CD4-positive, CD25-positive, alpha-beta regulatory T cell (primary cell): ENCODE results near the gene CLPTM1L. TPM values are rescaled to one million over a fixed set of nuclear protein-coding genes. Genes with fewer than 3 reads are reported as not detected.

ENCODE experiments used
- ATAC-seq, 2 donors: fragments of 150-1000 bp; cut with Tn5 transposase; one replicate each; pipeline ENCODE4 v1.10.0; 2021; ENCODE audit warnings: low read depth in 2 of 2, moderate number of reproducible peaks in 2 of 2, moderate library complexity in 1 of 2
- DNase-seq, 3 donors: peaks; one replicate each; pipeline versions ENCODE4 v3.0.0 to v3.0.0-alpha.2; 2012 to 2022; ENCODE audit warnings: mixed read lengths in 1 of 3
- H3K27ac ChIP-seq: one replicate; pipeline ENCODE4 v1.7.0; 2013; ENCODE audit warnings: mild to moderate bottlenecking, low read length; ENCODE audit not compliant: insufficient read depth, poor library complexity, severe bottlenecking
- H3K27me3 ChIP-seq: one replicate; pipeline ENCODE4 v1.7.0; 2013; ENCODE audit warnings: low read length; ENCODE audit not compliant: control insufficient read depth, insufficient read depth
- H3K36me3 ChIP-seq: one replicate; pipeline ENCODE4 v1.7.0; 2013; ENCODE audit warnings: mild to moderate bottlenecking, low read length, moderate library complexity; ENCODE audit not compliant: control insufficient read depth, insufficient read depth
- H3K4me1 ChIP-seq: 2 replicates; pipeline ENCODE4 v1.7.0; 2013; ENCODE audit warnings: mild to moderate bottlenecking, low read length; ENCODE audit not compliant: insufficient read depth, control insufficient read depth, poor library complexity, severe bottlenecking
- H3K4me3 ChIP-seq: one replicate; pipeline ENCODE4 v1.7.0; 2013; ENCODE audit warnings: low read depth, mild to moderate bottlenecking, low read length, moderate library complexity
- H3K9me3 ChIP-seq, 2 experiments: 1 replicate in 1 of 2; 2 replicates in 1 of 2; pipeline ENCODE4 v1.7.0; 2013; ENCODE audit warnings: low read length in 2 of 2, mild to moderate bottlenecking in 1 of 2, moderate library complexity in 1 of 2; ENCODE audit not compliant: control insufficient read depth in 2 of 2
- H3K27ac Mint-ChIP-seq, 3 donors: one replicate each; pipeline ENCODE4 v1.8.0; 2020 to 2022; ENCODE audit warnings: mild to moderate bottlenecking in 3 of 3, mixed read lengths in 3 of 3, moderate library complexity in 2 of 3
- H3K27me3 Mint-ChIP-seq: one replicate; pipeline ENCODE4 v1.8.0; 2022; ENCODE audit warnings: mild to moderate bottlenecking, mixed read lengths
- H3K36me3 Mint-ChIP-seq: one replicate; pipeline ENCODE4 v1.8.0; 2020; ENCODE audit warnings: mixed read lengths
- H3K4me1 Mint-ChIP-seq, 4 donors: one replicate each; pipeline ENCODE4 v1.8.0; 2020 to 2022; ENCODE audit warnings: mixed read lengths in 4 of 4, mild to moderate bottlenecking in 1 of 4
- H3K4me3 Mint-ChIP-seq, 4 donors: one replicate each; pipeline ENCODE4 v1.8.0; 2020 to 2022; ENCODE audit warnings: mild to moderate bottlenecking in 4 of 4, mixed read lengths in 4 of 4, moderate library complexity in 3 of 4
- H3K9me3 Mint-ChIP-seq, 7 donors: one replicate each; pipeline ENCODE4 v1.8.0; 2020 to 2022; ENCODE audit warnings: mixed read lengths in 7 of 7, mild to moderate bottlenecking in 3 of 7, moderate library complexity in 2 of 7
- polyA plus RNA-seq, 4 donors: library from polyadenylated mRNA; unstranded; fragments of 300-500 nt; fragmentation: Illumina TruSeq; gene quantifications; one replicate each; pipeline ENCODE4 v1.2.3, GENCODE V29; 2021
- total RNA-seq: library from RNA; stranded (reverse); gene quantifications from one replicate; pipeline ENCODE4 v1.2.3, GENCODE V29; 2022

Gene CLPTM1L
- total and polyA plus RNA-seq, 5 donors from 2014 or later, result 25.3 to 104 (median 58.8) TPM

GRCh38 chr5:1370006-1370405, 25.1 kb upstream of the CLPTM1L start:
- ATAC-seq (no peak), DNase-seq (no peak)
- no peak overlapping the region for H3K4me3 ChIP-seq
- Mint-ChIP-seq H3K9me3 (no peaks in the 10 kb centered on the region), H3K4me1 (peaks cover 0 to 4% (median 0%) of the 10 kb centered on the region in 4 donors), H3K27ac (no peak overlapping the region), H3K27me3 (peaks cover 27% of the 10 kb centered on the region), H3K4me3 (no peak overlapping the region), H3K36me3 (no peaks in the 10 kb centered on the region)
- no peak overlapping the region for H3K27ac ChIP-seq
- H3K27me3 ChIP-seq, result no peaks in the 10 kb centered on the region
- H3K36me3 ChIP-seq, result no peaks in the 10 kb centered on the region
- no peaks in the 10 kb centered on the region for H3K4me1 ChIP-seq
- H3K9me3 ChIP-seq, result no peaks in the 10 kb centered on the region

- Histone ChIP-seq H3K27me3 (no peaks in the 10 kb centered on the region), H3K9me3 (no peaks in the 10 kb centered on the region), H3K4me1 (no peaks in the 10 kb centered on the region), H3K27ac (no peak overlapping the region), H3K4me3 (no peak overlapping the region), H3K36me3 (no peaks in the 10 kb centered on the region)
- Mint-ChIP-seq H3K36me3 (no peaks in the 10 kb centered on the region), H3K4me1 (peaks cover 0 to 4% (median 0%) of the 10 kb centered on the region in 4 donors), H3K9me3 (no peaks in the 10 kb centered on the region), H3K4me3 (no peak overlapping the region), H3K27me3 (peaks cover 36% of the 10 kb centered on the region), H3K27ac (no peak overlapping the region)
- DNase-seq, result no peak
- ATAC-seq, result no peak
Observed at GRCh38 chr5:1368756-1369155, 23.9 kb upstream of the CLPTM1L start.

- Mint-ChIP-seq H3K27ac (no peak overlapping the region), H3K4me3 (no peak overlapping the region), H3K9me3 (no peaks in the 10 kb centered on the region), H3K36me3 (no peaks in the 10 kb centered on the region), H3K27me3 (peaks cover 36% of the 10 kb centered on the region), H3K4me1 (peaks cover 0 to 4% (median 0%) of the 10 kb centered on the region in 4 donors)
- no peaks in the 10 kb centered on the region for H3K9me3 ChIP-seq
- ATAC-seq (no peak), DNase-seq (no peak)
- no peaks in the 10 kb centered on the region for H3K27me3 ChIP-seq
- no peak overlapping the region for H3K27ac ChIP-seq
- no peak overlapping the region for H3K4me3 ChIP-seq
- no peaks in the 10 kb centered on the region for H3K4me1 ChIP-seq
- no peaks in the 10 kb centered on the region for H3K36me3 ChIP-seq
Observed at GRCh38 chr5:1368236-1368635, 23.3 kb upstream of the CLPTM1L start.

- no peaks in the 10 kb centered on the region for H3K27me3 ChIP-seq
- H3K4me1 ChIP-seq, result no peaks in the 10 kb centered on the region
- Mint-ChIP-seq H3K27me3 (peaks cover 36% of the 10 kb centered on the region), H3K4me1 (no peaks in the 10 kb centered on the region), H3K9me3 (no peaks in the 10 kb centered on the region), H3K36me3 (no peaks in the 10 kb centered on the region), H3K27ac (no peak overlapping the region), H3K4me3 (no peak overlapping the region)
- H3K27ac ChIP-seq, result no peak overlapping the region
- no peak for DNase-seq
- H3K4me3 ChIP-seq, result no peak overlapping the region
- ATAC-seq, result no peak
- H3K9me3 ChIP-seq, result no peaks in the 10 kb centered on the region
- H3K36me3 ChIP-seq, result no peaks in the 10 kb centered on the region
Observed at GRCh38 chr5:1367149-1367548, 22.2 kb upstream of the CLPTM1L start.

- ATAC-seq, result no peak
- Histone ChIP-seq H3K36me3 (no peaks in the 10 kb centered on the region), H3K4me1 (no peaks in the 10 kb centered on the region), H3K4me3 (no peak overlapping the region), H3K9me3 (no peaks in the 10 kb centered on the region), H3K27ac (no peak overlapping the region), H3K27me3 (no peaks in the 10 kb centered on the region)
- Mint-ChIP-seq H3K4me1 (no peaks in the 10 kb centered on the region), H3K4me3 (no peak overlapping the region), H3K9me3 (no peaks in the 10 kb centered on the region), H3K36me3 (no peaks in the 10 kb centered on the region), H3K27me3 (peaks cover 37% of the 10 kb centered on the region), H3K27ac (no peak overlapping the region)
- DNase-seq, result no peak
Observed at GRCh38 chr5:1366514-1366913, 21.6 kb upstream of the CLPTM1L start.

- ATAC-seq (no peak), DNase-seq (no peak)
- Histone ChIP-seq H3K9me3 (no peaks in the 10 kb centered on the region), H3K4me1 (no peaks in the 10 kb centered on the region), H3K4me3 (no peak overlapping the region), H3K27ac (no peak overlapping the region), H3K27me3 (no peaks in the 10 kb centered on the region), H3K36me3 (no peaks in the 10 kb centered on the region)
- no peaks in the 10 kb centered on the region for H3K4me1 Mint-ChIP-seq
- no peak overlapping the region for H3K27ac Mint-ChIP-seq
- no peaks in the 10 kb centered on the region for H3K36me3 Mint-ChIP-seq
- peaks cover 44% of the 10 kb centered on the region for H3K27me3 Mint-ChIP-seq
- no peaks in the 10 kb centered on the region for H3K9me3 Mint-ChIP-seq
- no peak overlapping the region for H3K4me3 Mint-ChIP-seq
Observed at GRCh38 chr5:1364211-1364610, 19.3 kb upstream of the CLPTM1L start.

GRCh38 chr5:1363581-1363980, 18.7 kb upstream of the CLPTM1L start:
- no peaks in the 10 kb centered on the region for H3K9me3 Mint-ChIP-seq
- no peaks in the 10 kb centered on the region for H3K36me3 ChIP-seq
- H3K27me3 Mint-ChIP-seq, result peaks cover 43% of the 10 kb centered on the region
- no peak overlapping the region for H3K4me3 ChIP-seq
- no peak for DNase-seq
- H3K4me3 Mint-ChIP-seq, result no peak overlapping the region
- no peak overlapping the region for H3K27ac ChIP-seq
- no peak for ATAC-seq
- H3K4me1 Mint-ChIP-seq, result no peaks in the 10 kb centered on the region
- no peaks in the 10 kb centered on the region for H3K36me3 Mint-ChIP-seq
- no peaks in the 10 kb centered on the region for H3K9me3 ChIP-seq
- peak overlapping the region in 1 of 3 donors; percentile 56 for H3K27ac Mint-ChIP-seq
- H3K27me3 ChIP-seq, result no peaks in the 10 kb centered on the region
- H3K4me1 ChIP-seq, result no peaks in the 10 kb centered on the region

GRCh38 chr5:1363160-1363559, 18.3 kb upstream of the CLPTM1L start:
- Histone ChIP-seq H3K9me3 (no peaks in the 10 kb centered on the region), H3K4me3 (no peak overlapping the region), H3K27ac (no peak overlapping the region), H3K4me1 (no peaks in the 10 kb centered on the region), H3K27me3 (no peaks in the 10 kb centered on the region), H3K36me3 (no peaks in the 10 kb centered on the region)
- no peak for ATAC-seq
- Mint-ChIP-seq H3K4me1 (no peaks in the 10 kb centered on the region), H3K9me3 (no peaks in the 10 kb centered on the region), H3K4me3 (no peak overlapping the region), H3K27ac (no peak overlapping the region), H3K36me3 (no peaks in the 10 kb centered on the region), H3K27me3 (peaks cover 40% of the 10 kb centered on the region)
- no peak for DNase-seq
